Fibroblast of skin of left quadriceps (primary cell): ENCODE data around the gene SLC66A1.

Experiments used
- DNase-seq, 2 experiments: peaks; one replicate each; pipeline ENCODE4 v3.0.0-alpha.2; 2013; ENCODE audit warnings: low read depth in 2 of 2

SLC66A1 gene

DNA sequence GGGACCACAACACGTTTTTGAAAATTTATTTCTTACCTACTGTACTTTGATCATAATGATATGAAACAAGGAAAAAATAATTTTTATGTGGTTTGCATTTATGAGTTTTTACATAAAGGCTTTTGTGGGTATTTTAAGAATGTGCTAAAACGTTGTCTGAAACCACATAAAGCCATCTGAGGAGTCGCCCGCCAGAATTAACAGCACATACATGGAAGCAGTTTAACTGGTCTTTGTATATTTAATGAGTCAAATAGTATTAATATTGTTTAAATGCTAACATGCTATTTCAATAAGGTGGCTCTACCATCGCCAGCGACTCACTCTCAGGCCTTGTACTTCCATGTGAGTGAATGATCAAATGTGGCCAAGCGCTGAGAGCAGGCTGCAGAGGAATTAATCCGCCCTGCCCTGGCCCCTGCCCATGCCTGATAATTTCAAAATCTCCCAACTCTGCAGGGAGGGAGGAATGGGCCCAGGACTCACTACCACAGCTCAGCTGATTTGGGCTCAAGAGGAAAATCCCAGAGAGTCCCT, 49.6 kb downstream of the SLC66A1 start:
- DNase-seq = peak in 1 of 2 experiments; percentile 12

DNA sequence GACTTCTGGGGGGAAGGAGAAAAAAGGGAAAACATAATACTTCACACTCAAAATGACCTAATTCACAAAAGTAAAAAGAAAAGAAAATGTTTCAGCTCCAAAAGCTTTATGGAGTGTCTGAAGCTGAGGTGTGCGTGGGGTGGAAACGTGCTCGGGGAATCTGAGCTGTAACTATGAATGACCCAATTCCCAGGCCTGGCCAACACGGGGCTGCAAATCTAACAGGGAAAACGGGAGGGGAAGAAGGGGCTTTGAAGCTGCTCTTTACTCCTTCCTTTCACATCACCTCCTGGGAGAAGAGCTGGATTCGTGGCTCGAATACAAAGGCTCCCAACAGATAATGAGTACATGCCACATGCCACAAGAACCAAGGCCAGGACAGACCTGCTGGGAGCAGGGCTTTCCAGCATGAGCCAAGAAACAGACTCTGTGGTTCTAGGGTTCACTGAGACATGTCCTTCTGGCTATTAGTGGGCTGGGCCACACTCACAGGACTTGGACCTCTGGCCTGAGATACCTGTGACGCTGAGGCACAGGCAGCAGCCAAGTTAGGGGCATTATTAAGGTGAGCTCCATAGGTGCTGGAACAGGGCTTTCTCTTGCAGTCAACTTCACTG, 51.5 kb downstream of the SLC66A1 start:
- no peak for DNase-seq

DNA sequence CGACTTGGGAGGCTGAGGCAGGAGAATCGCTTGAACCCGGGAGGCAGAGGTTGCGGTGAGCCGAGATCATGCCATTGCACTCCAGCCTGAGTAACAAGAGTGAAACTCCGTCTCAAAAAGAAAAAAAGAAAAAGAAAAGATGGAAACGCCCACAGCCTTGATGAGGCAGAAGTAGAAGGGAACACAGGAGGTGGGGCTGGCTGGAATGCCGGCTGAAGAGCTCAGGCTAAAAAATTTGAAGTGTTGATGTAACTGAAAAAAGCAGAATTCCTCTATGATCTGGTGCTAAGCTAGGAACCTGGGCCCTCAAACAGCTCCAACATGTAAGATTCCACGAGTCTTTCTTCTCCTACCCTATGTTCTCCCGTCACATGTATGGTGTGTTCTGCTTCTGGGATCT, 53.6 kb downstream of the SLC66A1 start:
- DNase-seq = no peak

- no peak for DNase-seq
Observed at GRCh38 chr1:19366599-19367536, 54.7 kb downstream of the SLC66A1 start.

- DNase-seq = no peak
Observed at GRCh38 chr1:19367584-19368041, 55.5 kb downstream of the SLC66A1 start.

GRCh38 chr1:19368050-19368449, 55.9 kb downstream of the SLC66A1 start:
- DNase-seq = no peak

DNA sequence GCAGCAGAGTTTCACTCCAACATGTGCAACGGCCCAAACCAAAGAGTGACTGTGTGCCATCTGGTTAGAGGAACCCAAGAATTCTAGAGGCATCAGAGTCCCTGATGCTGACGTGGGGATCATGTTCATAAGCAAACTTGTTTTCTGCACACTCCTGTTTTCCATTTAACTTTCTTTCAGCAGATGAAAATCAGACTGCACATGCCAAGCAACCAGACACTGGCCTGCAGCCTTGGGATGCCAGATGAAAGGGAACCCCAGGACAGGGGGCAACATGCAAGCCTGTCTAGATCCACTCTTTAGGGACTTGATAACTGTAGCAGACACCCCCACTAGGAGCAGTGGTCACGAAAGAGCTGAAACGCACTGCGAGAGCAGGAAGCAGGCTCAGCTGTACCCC, 56.8 kb downstream of the SLC66A1 start:
- DNase-seq = no peak

- DNase-seq = no peak
Observed at GRCh38 chr1:19369396-19370090, 57.4 kb downstream of the SLC66A1 start.

- DNase-seq = no peak
Observed at GRCh38 chr1:19370453-19371170, 58.5 kb downstream of the SLC66A1 start.

DNA sequence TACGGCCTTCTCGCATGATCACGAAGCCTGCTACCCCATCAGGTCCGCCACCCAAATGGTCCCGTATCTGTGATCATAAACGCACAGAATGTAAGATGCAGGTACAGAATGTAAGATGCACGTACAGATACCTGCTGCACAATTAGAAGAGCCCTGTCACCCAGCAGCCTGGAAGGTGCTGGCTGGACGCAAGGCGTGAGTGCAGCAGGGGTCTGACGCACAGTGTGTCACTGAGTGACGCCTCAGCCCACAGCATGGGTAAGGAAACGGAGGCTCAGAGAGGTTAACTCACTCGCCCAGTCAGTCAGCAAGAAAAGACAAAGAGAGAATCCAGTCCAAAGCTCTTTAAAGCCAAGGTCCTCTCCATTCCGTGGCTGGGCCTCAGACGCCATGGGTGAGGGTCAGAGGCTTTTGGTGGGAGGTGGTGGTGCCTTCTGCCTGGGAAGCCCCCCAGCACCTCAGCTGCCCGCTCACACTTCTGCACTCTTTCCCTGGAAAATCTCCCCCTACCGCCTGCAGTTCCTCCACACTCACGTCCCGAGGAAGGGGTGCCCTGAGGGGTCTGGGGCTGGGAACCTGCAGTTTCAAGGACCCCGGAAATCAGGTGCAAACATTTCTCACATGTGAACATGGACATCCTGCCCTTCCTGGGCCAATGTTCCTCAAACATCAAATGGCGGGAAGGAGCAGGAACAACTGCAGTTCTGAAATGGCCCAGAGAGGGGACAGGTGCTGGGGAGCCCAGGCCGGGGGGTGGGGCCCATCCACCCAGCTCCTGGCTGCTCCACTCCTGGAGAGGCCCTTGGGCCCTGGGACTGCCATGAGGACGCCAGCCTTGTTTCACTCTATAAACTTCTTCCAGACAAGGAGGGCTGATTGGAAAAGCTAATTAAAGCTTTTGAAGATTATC, 59.4 kb downstream of the SLC66A1 start:
- DNase-seq = no peak

GRCh38 chr1:19372136-19372514, 60.0 kb downstream of the SLC66A1 start:
- DNase-seq = no peak

DNA sequence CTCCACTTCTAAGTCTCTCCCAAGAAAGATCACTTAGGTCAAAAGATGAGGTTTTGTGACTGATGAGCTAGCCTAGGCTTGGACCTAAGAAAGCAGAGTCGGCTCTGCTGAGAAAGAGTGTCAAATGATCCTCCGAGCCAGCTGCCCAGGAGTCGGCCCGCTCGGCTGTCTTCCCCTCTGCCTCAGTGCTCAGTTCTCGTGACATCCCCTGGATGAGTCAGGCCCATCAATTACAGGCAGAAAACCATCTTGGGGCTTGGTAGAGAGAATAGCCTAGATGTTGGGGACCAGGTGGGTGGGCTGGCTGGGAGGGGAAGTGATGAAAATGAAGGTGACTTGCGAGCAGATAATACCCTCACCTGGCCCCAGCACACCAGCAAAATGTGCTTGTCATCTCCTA, 60.5 kb downstream of the SLC66A1 start:
- no peak for DNase-seq

DNA sequence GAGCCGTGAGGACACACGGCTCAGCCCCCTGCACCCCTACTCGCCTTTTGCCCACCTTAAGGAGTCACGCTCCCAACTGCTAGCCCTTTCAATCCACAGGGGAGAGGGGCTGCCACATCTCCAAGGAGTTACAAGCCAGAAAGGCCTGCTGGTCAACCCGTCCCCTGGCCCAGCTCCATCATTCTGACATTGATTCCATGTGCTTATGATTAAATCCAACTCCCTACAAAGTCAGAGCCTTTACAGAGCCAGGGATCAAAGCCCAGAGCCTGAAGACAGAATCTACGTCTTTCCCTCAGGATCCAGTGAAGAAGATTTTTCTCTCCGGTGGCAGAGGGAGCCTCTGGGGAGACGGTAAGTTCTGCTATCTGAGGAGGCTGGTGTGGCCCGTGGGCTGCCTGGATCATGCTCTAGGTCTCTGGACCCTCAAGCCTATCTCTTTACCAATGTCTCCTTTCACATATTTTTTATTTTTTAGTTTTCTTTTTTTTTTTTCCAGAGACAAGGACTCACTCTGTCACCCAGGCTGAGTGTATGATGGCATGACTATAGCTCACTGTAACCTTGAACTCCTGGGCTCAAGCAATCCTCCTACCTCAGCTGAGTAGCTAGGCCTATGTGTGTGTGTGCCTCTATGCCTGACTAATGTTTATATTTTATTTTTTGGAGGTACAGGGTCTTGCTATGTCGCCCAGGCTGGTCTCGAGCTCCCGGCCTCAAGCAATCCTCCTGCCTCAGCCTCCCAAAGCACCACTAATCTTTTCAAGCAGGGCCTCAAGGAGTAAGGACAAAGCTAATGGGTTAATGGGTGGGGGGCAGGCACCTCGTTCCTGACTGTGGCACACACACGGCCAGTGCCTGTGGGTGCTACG, 61.3 kb downstream of the SLC66A1 start:
- no peak for DNase-seq

- no peak for DNase-seq
Observed at GRCh38 chr1:19374083-19374801, 62.1 kb downstream of the SLC66A1 start.

DNA sequence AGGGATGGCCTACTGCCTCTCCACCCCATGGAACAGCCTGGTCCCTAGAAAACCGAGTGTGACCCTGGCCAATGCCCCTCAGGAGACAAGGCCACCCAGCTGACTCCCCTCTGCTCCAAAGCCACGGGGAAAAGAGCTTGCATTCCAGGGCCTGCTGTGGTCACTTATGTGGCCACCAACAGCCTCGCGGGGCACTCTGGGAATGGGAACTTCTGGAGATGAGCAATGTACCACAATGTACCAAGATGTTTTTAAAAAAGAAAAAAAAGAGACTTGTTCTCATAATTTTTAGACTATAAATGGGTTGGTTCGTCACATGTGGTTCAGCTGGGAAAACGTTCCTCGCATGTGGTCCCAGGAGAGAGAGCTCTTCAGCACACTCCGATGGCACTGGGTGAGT, 62.8 kb downstream of the SLC66A1 start:
- DNase-seq = no peak

DNA sequence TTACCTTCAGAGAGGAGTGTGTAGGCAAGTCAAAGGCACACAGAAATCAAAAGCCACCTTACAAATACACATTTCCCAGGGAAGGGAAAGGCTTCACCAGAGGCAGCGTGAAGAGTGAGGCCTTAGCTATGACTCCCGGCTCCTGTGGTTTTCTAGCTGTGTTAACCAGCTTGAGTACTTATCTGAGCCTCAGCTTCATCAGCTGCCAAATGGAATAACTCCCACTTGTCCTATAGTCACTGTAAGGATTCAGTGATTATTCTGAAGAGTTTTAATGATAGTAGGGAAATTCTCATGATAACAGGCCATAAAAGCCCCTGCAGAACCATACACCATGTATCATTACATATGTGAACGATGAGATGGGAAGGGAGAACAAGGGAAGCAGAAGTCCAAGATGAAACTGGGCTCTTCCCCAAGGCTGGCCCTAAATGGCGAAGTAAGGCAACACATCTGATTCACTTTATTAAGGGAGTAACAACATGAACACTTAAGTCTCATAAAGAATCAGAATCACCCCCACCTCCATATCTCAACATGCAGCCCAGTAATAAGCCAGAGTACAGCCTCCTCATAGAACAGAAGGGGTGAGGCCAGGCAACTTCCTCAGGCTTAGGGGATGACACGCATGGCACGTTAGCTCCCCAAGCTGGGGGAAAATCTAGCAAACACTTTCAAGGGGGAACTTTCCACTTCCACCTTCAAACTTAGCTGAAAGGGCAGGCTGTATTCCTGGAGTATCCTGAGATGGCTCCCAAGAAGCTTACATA, 63.7 kb downstream of the SLC66A1 start:
- no peak for DNase-seq

DNA sequence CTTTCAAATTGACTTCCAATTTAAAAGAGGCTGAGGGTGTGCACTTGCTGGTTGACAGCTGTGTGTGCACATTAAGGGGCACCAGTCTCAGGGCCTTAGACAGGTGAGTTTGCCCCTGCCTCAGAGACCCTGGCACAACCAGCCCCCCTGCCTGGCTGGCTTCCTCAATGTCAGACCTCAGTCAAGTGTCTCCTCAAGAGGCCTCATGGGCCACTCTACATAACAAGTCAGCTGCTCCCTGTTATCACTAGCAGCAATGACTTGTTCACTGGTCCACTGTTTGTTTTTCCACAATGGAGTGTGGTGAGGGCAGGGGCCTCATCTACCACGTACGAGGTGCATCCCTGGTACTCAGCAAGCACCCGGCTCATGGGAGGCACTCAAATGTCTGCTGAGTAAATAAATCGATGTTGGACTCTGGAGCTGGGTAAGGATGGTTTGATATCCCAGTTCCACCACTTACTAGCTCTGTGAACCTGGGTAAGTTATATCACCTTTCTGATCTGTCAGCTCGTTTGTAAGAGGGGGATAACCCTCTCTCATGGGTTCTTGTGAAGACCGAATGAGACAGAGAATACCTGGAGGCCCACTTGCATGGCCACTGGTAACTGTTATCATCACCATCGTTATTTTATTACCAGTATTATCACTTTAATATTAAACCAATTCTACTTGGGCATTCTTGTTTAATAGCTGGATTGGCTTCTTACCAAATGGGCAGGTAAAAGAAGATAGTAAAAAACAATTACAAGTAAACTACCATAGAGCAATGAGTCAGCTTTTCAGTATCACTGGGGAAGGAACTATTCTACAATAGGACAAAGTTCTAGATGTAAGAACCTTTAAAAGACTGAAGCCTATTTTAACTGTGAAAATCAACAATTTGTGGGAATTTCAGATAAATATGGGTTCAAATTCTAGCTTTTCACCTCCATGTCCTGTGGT, 64.6 kb downstream of the SLC66A1 start:
- no peak for DNase-seq
